Thyroid gland (tissue), 4 donors: ENCODE measurements around the gene PALM3.

Experiments
- POLR2A ChIP-seq, 2 donors: fragments of 450-650 bp; IDR thresholded peaks; one replicate each; pipeline ENCODE4 v1.6.1; 2017; ENCODE audit warnings: antibody characterized with exemption in 2 of 2, mild to moderate bottlenecking in 2 of 2, moderate library complexity in 1 of 2
- TF ChIP-seq, protein P1 (sequence below), 6 experiments: fragments of 200-600 bp in 3 of 6; fragments of 450-650 bp in 3 of 6; sonication (generic) in 3 of 6; IDR thresholded peaks; one replicate each; pipeline ENCODE4 v1.5.1; 2016 to 2019; ENCODE audit warnings: antibody characterized with exemption in 6 of 6, mild to moderate bottlenecking in 2 of 6, inconsistent platforms in 1 of 6, moderate library complexity in 1 of 6

DNA sequence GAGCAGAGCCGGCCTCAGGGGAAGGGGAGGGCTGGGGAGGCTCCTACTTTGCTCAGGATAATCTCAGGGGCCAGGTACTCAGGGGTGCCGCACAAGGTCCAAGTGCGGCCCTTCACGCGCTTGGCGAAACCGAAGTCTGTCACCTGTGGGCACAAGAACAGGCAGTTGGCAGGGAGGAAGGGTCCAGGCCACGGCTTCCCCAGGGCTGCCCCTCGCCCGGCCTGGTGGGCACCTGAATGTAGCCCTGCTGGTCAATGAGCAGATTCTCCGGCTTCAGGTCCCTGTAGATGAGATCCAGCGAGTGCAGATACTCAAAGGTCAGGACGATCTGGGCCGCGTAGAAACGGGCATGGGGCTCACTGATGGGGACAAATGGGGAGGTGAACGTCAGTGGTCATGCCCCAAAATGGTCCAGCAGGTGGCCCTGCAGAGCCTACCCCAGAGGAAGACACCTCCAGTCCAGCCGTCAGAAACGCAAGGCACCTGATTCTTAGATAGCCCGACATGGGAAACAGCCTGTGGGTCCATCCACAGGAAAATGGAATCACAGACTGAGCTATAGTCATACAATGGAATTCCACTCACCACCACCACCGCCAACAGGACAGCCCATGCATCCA lies 35.8 kb upstream of the PALM3 start:
- TF ChIP-seq, protein P1, sequence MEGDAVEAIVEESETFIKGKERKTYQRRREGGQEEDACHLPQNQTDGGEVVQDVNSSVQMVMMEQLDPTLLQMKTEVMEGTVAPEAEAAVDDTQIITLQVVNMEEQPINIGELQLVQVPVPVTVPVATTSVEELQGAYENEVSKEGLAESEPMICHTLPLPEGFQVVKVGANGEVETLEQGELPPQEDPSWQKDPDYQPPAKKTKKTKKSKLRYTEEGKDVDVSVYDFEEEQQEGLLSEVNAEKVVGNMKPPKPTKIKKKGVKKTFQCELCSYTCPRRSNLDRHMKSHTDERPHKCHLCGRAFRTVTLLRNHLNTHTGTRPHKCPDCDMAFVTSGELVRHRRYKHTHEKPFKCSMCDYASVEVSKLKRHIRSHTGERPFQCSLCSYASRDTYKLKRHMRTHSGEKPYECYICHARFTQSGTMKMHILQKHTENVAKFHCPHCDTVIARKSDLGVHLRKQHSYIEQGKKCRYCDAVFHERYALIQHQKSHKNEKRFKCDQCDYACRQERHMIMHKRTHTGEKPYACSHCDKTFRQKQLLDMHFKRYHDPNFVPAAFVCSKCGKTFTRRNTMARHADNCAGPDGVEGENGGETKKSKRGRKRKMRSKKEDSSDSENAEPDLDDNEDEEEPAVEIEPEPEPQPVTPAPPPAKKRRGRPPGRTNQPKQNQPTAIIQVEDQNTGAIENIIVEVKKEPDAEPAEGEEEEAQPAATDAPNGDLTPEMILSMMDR (IDR thresholded peaks at IDR 0.05): no peak
- no peak for TF ChIP-seq POLR2A (IDR thresholded peaks at IDR 0.05)
